ENCODE measurements around the gene GMIP.

Gene GMIP

GRCh38 chr19:19659646-19660245 lies 16.3 kb upstream of the GMIP start:
- DNase-seq = no peak

GRCh38 chr19:19657397-19657783 lies 13.9 kb upstream of the GMIP start:
- DNase-seq = no peak

GRCh38 chr19:19656451-19657396 lies 13.3 kb upstream of the GMIP start:
- DNase-seq = no peak

GRCh38 chr19:19655641-19656343 lies 12.3 kb upstream of the GMIP start:
- no peak for DNase-seq

- DNase-seq = no peak
Measured at GRCh38 chr19:19655051-19655594, 11.7 kb upstream of the GMIP start.

GRCh38 chr19:19654441-19654840 lies 11.0 kb upstream of the GMIP start:
- no peak for DNase-seq

GRCh38 chr19:19653597-19654147 lies 10.2 kb upstream of the GMIP start:
- DNase-seq = no peak

GRCh38 chr19:19652482-19653295 lies 9.2 kb upstream of the GMIP start:
- no peak for DNase-seq

GRCh38 chr19:19651076-19651475 lies 7.6 kb upstream of the GMIP start:
- no peak for DNase-seq

GRCh38 chr19:19650331-19650730 lies 6.9 kb upstream of the GMIP start:
- no peak for DNase-seq

- DNase-seq = no peak
Measured at GRCh38 chr19:19649580-19649995, 6.1 kb upstream of the GMIP start.

- no peak for DNase-seq
Measured at GRCh38 chr19:19649155-19649554, 5.7 kb upstream of the GMIP start.

- no peak for DNase-seq
Measured at GRCh38 chr19:19647037-19647835, 3.8 kb upstream of the GMIP start.

GRCh38 chr19:19645233-19645870 lies 1.9 kb upstream of the GMIP start:
- DNase-seq = no peak

- DNase-seq = no peak
Measured at GRCh38 chr19:19644054-19644388, 564 bp upstream of the GMIP start.

GRCh38 chr19:19642506-19643157 lies 825 bp downstream of the GMIP start:
- peak; percentile 59 for DNase-seq

- no peak for DNase-seq
Measured at GRCh38 chr19:19637523-19638251, 5.8 kb downstream of the GMIP start.

- no peak for DNase-seq
Measured at GRCh38 chr19:19637186-19637522, 6.3 kb downstream of the GMIP start.

GRCh38 chr19:19636573-19637185 lies 6.8 kb downstream of the GMIP start:
- DNase-seq = no peak
